PC-9 (cell line): ENCODE measurements around the gene BLOC1S1. TPM values are rescaled to one million over a fixed set of nuclear protein-coding genes. Genes with fewer than 3 reads are reported as not detected.

Experiments
- BruUV-seq: library from RNA; stranded (reverse); fragments of 400-500 nt; replicated peaks from 2 replicates; lab custom pipeline; 2021; lab: Mats Ljungman, UMichigan
- CTCF ChIA-PET: fragments of 300-600 bp; sonication (Branson Sonifier 250); formaldehyde crosslinking; loops from one replicate; lab custom pipeline; 2022; ENCODE audit warnings: antibody characterized with exemption; lab: Charles Lee
- POLR2A ChIA-PET: fragments of 300-600 bp; sonication (Branson Sonifier 250); formaldehyde crosslinking; loops from one replicate; lab custom pipeline; 2022; ENCODE audit warnings: antibody characterized with exemption; ENCODE audit not compliant: unreplicated experiment; lab: Charles Lee
- DNase-seq, 2 experiments: peaks; one replicate each; pipeline versions ENCODE4 v3.0.0 to v3.0.0-alpha.2; 2015 to 2022; ENCODE audit warnings: mixed read lengths in 1 of 2
- H2AFZ ChIP-seq: fragments of 200-600 bp; sonication (generic); 2 replicates; pipeline ENCODE4 v1.8.1; 2017; ENCODE audit warnings: antibody characterized with exemption
- H3F3A ChIP-seq: fragments of 200-600 bp; sonication (generic); 2 replicates; pipeline ENCODE4 v1.8.1; 2017; ENCODE audit warnings: antibody characterized with exemption, mild to moderate bottlenecking, low read depth; ENCODE audit not compliant: insufficient read depth
- H3K27ac ChIP-seq: fragments of 200-600 bp; sonication (generic); 2 replicates; pipeline ENCODE4 v1.6.1; 2016; ENCODE audit warnings: mixed run types
- H3K27me3 ChIP-seq: fragments of 200-600 bp; sonication (generic); 2 replicates; pipeline ENCODE4 v1.6.1; 2016; ENCODE audit warnings: low read depth, mixed run types; ENCODE audit not compliant: insufficient read depth
- H3K36me3 ChIP-seq: fragments of 200-600 bp; sonication (generic); 2 replicates; pipeline ENCODE4 v1.6.1; 2016; ENCODE audit warnings: low read depth, mixed run types
- H3K4me1 ChIP-seq: fragments of 200-600 bp; sonication (generic); replicated peaks from 2 replicates; pipeline ENCODE4 v1.6.1; 2016; ENCODE audit warnings: mixed run types; ENCODE audit not compliant: insufficient read depth
- H3K4me2 ChIP-seq: fragments of 200-600 bp; sonication (generic); 2 replicates; pipeline ENCODE4 v1.6.1; 2017; ENCODE audit warnings: mixed run types
- H3K4me3 ChIP-seq: fragments of 200-600 bp; sonication (generic); 2 replicates; pipeline ENCODE4 v1.6.1; 2016; ENCODE audit warnings: mixed run types
- H3K79me2 ChIP-seq: fragments of 200-600 bp; sonication (generic); 2 replicates; pipeline ENCODE4 v1.6.1; 2017; ENCODE audit warnings: low read depth, mixed run types
- H3K9me2 ChIP-seq: fragments of 200-600 bp; sonication (generic); 2 replicates; pipeline ENCODE4 v1.8.1; 2017; ENCODE audit warnings: mild to moderate bottlenecking; ENCODE audit not compliant: insufficient read depth
- H3K9me3 ChIP-seq: fragments of 200-600 bp; sonication (generic); 2 replicates; pipeline ENCODE4 v1.8.1; 2016; ENCODE audit warnings: low read depth; ENCODE audit not compliant: insufficient read depth
- H4K20me1 ChIP-seq: fragments of 200-600 bp; sonication (generic); 2 replicates; pipeline ENCODE4 v1.8.1; 2017; ENCODE audit not compliant: insufficient read depth
- EZH2 ChIP-seq: fragments of 200-600 bp; sonication (generic); IDR thresholded peaks from 2 replicates; pipeline ENCODE4 v1.8.0; 2017; ENCODE audit warnings: antibody characterized with exemption, low read depth
- intact Hi-C: fragments of 100-400 bp; cut with micrococcal nuclease; formaldehyde crosslinking; loops from one replicate; pipeline ENCODE4 v1.10.0; 2022; ENCODE audit not compliant: unreplicated experiment
- total RNA-seq: library from RNA; stranded (reverse); gene quantifications from 2 replicates; pipeline ENCODE4 v1.2.3, GENCODE V29; 2021
- TF ChIP-seq, protein P1 (sequence below): fragments of 200-600 bp; sonication (generic); conservative IDR thresholded peaks from 2 replicates; pipeline ENCODE4 v1.6.1; 2017; ENCODE audit warnings: mixed run types, antibody characterized with exemption, mild to moderate bottlenecking, moderate library complexity

Gene BLOC1S1
- total RNA-seq, 1 experiment from 2014 or later: 81.1 TPM

DNA sequence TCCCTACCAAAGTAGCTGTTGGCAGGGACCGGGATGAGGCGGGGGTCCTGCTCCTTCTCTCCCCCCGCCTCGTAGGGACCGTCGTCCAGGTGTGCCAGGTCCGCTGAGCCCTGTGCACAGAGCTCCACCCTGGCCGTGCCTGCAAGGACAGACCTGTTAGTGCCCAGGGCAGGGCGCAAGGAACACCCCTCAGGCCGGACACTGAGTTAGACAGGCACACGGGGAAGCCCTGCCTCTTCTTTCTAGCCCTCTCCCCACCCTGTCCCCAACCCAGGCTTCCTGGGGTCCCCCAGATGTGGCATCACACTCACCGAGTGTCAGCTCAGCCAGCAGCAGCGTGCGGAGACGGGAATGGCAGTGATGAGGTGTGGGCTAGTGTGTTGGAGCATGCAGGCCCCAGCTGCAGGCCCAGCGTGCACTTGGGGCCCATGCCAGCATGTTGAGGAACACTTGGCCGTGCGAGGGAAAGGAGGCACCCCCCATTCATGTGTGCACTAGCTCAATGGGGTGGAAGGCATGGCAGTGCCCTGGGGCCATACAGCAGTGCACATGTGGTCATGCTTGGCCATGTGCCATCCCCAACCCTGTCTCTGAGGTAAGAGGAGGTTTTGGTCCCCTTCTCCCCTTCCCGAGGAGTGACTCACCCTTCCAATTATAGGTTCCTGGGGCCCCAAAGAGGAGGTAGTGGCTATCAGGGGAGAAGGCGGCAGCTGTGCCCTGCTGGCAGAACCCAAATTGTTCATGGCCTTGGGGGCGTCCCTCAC is 15.4 kb upstream of the BLOC1S1 start:
- CTCF ChIA-PET: no interaction called here
- Histone ChIP-seq H2AFZ (no peak overlapping the region), H3K9me2 (no peaks in the 10 kb centered on the region), H3K4me3 (no peak overlapping the region), H3K36me3 (no peaks in the 10 kb centered on the region), H3K79me2 (no peaks in the 10 kb centered on the region), H3F3A (no peaks in the 10 kb centered on the region), H3K27me3 (peaks cover 60% of the 10 kb centered on the region), H3K9me3 (no peaks in the 10 kb centered on the region), H3K27ac (no peak overlapping the region), H3K4me2 (no peak overlapping the region), H3K4me1 (no peaks in the 10 kb centered on the region), H4K20me1 (no peaks in the 10 kb centered on the region)
- TF ChIP-seq, protein P1, sequence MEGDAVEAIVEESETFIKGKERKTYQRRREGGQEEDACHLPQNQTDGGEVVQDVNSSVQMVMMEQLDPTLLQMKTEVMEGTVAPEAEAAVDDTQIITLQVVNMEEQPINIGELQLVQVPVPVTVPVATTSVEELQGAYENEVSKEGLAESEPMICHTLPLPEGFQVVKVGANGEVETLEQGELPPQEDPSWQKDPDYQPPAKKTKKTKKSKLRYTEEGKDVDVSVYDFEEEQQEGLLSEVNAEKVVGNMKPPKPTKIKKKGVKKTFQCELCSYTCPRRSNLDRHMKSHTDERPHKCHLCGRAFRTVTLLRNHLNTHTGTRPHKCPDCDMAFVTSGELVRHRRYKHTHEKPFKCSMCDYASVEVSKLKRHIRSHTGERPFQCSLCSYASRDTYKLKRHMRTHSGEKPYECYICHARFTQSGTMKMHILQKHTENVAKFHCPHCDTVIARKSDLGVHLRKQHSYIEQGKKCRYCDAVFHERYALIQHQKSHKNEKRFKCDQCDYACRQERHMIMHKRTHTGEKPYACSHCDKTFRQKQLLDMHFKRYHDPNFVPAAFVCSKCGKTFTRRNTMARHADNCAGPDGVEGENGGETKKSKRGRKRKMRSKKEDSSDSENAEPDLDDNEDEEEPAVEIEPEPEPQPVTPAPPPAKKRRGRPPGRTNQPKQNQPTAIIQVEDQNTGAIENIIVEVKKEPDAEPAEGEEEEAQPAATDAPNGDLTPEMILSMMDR: no peak
- no peak for TF ChIP-seq EZH2
- no peak for DNase-seq
- BruUV-seq: no TSS peak
- intact Hi-C loops: no loop called here
- POLR2A ChIA-PET: no interaction called here

DNA sequence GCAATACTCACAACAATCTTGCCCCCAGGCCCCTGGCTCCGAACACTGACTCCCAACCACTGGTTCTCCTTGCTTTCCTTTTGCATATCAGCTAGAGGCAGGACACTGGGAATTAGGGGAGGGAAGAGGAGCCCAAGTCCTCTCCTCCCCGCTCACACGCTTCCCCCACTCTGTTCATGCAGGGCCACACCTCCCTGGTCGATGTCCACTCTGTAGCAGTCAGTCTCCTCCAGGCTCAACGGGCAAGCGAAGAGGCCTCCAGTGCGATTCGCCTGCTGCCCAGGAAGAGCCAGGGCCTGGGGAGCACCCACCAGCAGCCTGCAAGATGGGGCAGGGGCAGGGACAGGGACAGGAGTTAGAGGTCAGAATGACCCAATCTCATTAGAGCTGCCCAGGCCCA is 13.0 kb upstream of the BLOC1S1 start:
- no peak for DNase-seq
- CTCF ChIA-PET: no interaction called here
- Histone ChIP-seq H3K4me2 (no peak overlapping the region), H2AFZ (no peak overlapping the region), H3K27ac (no peak overlapping the region), H3K4me1 (no peaks in the 10 kb centered on the region), H3K9me3 (no peaks in the 10 kb centered on the region), H3K4me3 (no peak overlapping the region), H3K79me2 (no peaks in the 10 kb centered on the region), H3K27me3 (peaks cover 57% of the 10 kb centered on the region), H3K36me3 (no peaks in the 10 kb centered on the region), H3K9me2 (no peaks in the 10 kb centered on the region), H4K20me1 (no peaks in the 10 kb centered on the region), H3F3A (no peaks in the 10 kb centered on the region)
- no TSS peak for BruUV-seq
- intact Hi-C loops: no loop called here
- TF ChIP-seq, protein P1: no peak
- TF ChIP-seq EZH2: no peak
- POLR2A ChIA-PET: no interaction called here

DNA sequence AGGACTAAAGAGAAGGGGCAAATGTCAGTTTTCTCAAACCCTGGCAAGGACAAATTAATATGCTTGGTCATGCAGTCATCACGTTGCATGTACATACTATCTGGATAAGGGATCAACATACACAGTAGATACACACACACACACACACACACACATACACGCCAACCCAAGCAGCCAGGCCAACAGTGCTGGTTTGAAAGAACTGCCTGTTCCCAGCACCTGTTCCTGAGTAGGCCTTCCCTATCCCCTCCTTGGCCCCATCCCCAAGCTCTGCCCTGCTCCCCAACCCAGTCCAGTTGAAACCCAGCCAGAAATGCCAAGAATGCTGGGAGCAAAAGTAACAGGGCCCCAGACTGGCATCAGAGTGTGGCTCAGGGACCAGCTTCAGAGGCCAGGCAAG is 12.6 kb upstream of the BLOC1S1 start:
- CTCF ChIA-PET: no interaction called here
- no peaks in the 10 kb centered on the region for H3F3A ChIP-seq
- intact Hi-C loops: no loop called here
- no peak overlapping the region for H3K4me2 ChIP-seq
- no peaks in the 10 kb centered on the region for H3K9me2 ChIP-seq
- peaks cover 57% of the 10 kb centered on the region for H3K27me3 ChIP-seq
- H3K27ac ChIP-seq: no peak overlapping the region
- TF ChIP-seq, protein P1: no peak
- TF ChIP-seq EZH2: no peak
- DNase-seq: no peak
- POLR2A ChIA-PET: no interaction called here
- no peaks in the 10 kb centered on the region for H3K79me2 ChIP-seq
- no peaks in the 10 kb centered on the region for H3K9me3 ChIP-seq
- H3K36me3 ChIP-seq: no peaks in the 10 kb centered on the region
- H2AFZ ChIP-seq: no peak overlapping the region
- no peak overlapping the region for H3K4me3 ChIP-seq
- no peaks in the 10 kb centered on the region for H3K4me1 ChIP-seq
- H4K20me1 ChIP-seq: no peaks in the 10 kb centered on the region
- BruUV-seq: no TSS peak
